Endothelial cell (in vitro differentiated cells): ENCODE results near the gene B4GALT1. TPM values are rescaled to one million over a fixed set of nuclear protein-coding genes. Genes with fewer than 3 reads are reported as not detected.

Experiments used
- DNase-seq: peaks from one replicate; pipeline ENCODE4 v3.0.0; 2021; ENCODE audit warnings: low spot score
- H3K27ac Mint-ChIP-seq: one replicate; pipeline ENCODE4 v1.8.0; 2021; ENCODE audit warnings: mixed read lengths, inconsistent platforms; ENCODE audit not compliant: unreplicated experiment
- H3K27me3 Mint-ChIP-seq: one replicate; pipeline ENCODE4 v1.8.0; 2021; ENCODE audit warnings: mild to moderate bottlenecking, moderate library complexity, mixed read lengths, inconsistent platforms; ENCODE audit not compliant: unreplicated experiment
- H3K36me3 Mint-ChIP-seq: one replicate; pipeline ENCODE4 v1.8.0; 2021; ENCODE audit warnings: mild to moderate bottlenecking, low read depth, mixed read lengths, inconsistent platforms; ENCODE audit not compliant: unreplicated experiment
- H3K4me1 Mint-ChIP-seq: one replicate; pipeline ENCODE4 v1.8.0; 2021; ENCODE audit warnings: mild to moderate bottlenecking, mixed read lengths, inconsistent platforms; ENCODE audit not compliant: unreplicated experiment
- H3K4me3 Mint-ChIP-seq: one replicate; pipeline ENCODE4 v1.8.0; 2021; ENCODE audit warnings: mild to moderate bottlenecking, mixed read lengths, inconsistent platforms; ENCODE audit not compliant: unreplicated experiment
- H3K9me3 Mint-ChIP-seq: one replicate; pipeline ENCODE4 v1.8.0; 2021; ENCODE audit warnings: mixed read lengths, inconsistent platforms; ENCODE audit not compliant: unreplicated experiment
- total RNA-seq: library from RNA; stranded (reverse); fragmentation: NEBNext Ultra II Directional; extraction: Animal tissue kit (Norgen Biotek cat#: 25700); gene quantifications from one replicate; pipeline ENCODE4 v1.2.1, GENCODE V29; 2021; ENCODE audit not compliant: unreplicated experiment
- TF ChIP-seq, protein P1 (sequence below): fragments of 200-600 bp; sonication (generic); IDR thresholded peaks from one replicate; pipeline ENCODE4 v1.5.0; 2021; ENCODE audit warnings: antibody characterized with exemption; ENCODE audit not compliant: unreplicated experiment

The B4GALT1 gene
- total RNA-seq, 1 donor from 2014 or later: 86.7 TPM

DNA sequence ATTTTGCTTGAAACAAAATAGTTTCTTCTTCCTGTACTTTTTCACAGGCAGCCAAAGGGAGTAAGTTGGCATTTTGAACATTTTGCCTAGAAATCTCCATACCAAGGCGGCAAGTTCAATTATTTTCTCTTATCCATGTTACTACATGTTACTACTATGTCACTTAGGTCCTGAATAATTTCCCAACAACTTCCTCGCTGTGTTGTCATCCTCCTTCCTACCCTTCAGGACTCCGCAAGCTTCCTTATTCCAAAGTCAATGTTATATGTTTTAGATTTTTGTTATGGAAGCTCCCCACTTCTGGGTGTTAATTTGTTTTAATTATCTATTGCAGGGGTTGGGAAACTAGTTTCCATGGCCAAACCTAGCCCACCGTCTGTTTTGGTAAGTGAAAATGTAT is 9.9 kb upstream of the B4GALT1 start:
- TF ChIP-seq, protein P1, sequence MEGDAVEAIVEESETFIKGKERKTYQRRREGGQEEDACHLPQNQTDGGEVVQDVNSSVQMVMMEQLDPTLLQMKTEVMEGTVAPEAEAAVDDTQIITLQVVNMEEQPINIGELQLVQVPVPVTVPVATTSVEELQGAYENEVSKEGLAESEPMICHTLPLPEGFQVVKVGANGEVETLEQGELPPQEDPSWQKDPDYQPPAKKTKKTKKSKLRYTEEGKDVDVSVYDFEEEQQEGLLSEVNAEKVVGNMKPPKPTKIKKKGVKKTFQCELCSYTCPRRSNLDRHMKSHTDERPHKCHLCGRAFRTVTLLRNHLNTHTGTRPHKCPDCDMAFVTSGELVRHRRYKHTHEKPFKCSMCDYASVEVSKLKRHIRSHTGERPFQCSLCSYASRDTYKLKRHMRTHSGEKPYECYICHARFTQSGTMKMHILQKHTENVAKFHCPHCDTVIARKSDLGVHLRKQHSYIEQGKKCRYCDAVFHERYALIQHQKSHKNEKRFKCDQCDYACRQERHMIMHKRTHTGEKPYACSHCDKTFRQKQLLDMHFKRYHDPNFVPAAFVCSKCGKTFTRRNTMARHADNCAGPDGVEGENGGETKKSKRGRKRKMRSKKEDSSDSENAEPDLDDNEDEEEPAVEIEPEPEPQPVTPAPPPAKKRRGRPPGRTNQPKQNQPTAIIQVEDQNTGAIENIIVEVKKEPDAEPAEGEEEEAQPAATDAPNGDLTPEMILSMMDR: no peak
- Mint-ChIP-seq H3K27ac (no peak overlapping the region), H3K4me1 (peaks cover 12% of the 10 kb centered on the region), H3K9me3 (no peaks in the 10 kb centered on the region), H3K4me3 (no peak overlapping the region), H3K27me3 (no peaks in the 10 kb centered on the region), H3K36me3 (no peaks in the 10 kb centered on the region)
- DNase-seq: no peak

- peaks cover 23% of the 10 kb centered on the region for H3K4me1 Mint-ChIP-seq
- no peak for DNase-seq
- H3K4me3 Mint-ChIP-seq: no peak overlapping the region
- H3K27ac Mint-ChIP-seq: no peak overlapping the region
- H3K9me3 Mint-ChIP-seq: no peaks in the 10 kb centered on the region
- TF ChIP-seq, protein P1: no peak
- H3K36me3 Mint-ChIP-seq: no peaks in the 10 kb centered on the region
- no peaks in the 10 kb centered on the region for H3K27me3 Mint-ChIP-seq
Measured at GRCh38 chr9:33175649-33176325, 8.7 kb upstream of the B4GALT1 start.

DNA sequence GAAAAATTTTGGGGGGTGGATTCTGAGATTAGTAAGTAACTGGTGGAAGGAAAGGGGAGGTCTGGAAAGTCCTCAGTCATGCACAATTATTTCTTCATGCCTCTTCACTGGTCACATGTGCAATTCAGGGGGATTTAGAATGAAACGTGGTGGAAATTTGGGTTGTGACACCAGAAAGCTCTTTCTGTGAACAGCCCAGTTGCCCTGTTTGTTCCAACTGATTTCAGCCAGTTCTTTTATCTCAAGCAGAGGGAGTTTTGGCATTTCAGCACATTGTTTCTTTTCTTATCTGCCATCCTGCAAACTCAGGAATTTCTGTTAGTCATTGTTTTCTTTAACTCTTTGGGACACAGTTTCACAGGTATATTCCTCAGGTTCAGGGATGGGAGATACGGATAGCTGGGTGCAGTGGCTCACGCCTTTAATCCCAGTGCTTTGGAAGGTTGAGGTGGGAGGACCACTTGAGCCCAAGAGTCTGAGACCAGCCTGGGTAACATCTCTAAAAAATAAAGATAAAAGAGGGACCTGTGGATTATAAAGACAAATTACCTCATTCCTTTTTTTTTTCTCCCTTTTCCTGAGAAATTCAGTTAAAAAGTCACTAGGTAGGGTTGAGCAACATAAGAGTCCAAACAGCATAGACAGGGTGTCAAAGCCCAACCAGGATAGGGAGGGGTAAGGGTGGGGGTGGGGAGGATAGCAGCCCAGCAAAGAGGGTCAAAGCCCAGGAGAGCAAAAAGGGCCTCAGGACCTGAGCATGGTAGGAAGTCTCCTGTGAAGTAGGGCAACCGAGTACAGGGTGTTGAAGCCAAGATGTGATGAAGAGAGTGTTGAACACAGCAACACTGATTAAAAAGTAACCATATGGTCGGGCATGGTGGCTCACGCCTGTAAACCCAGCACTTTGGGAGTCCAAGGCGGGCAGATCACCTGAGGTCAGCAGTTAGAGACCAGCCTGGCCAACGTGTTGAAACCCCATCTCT is 5.4 kb upstream of the B4GALT1 start:
- H3K4me3 Mint-ChIP-seq: no peak overlapping the region
- H3K27ac Mint-ChIP-seq: peak overlapping the region; percentile 95

GRCh38 chr9:33170464-33171415 is 3.6 kb upstream of the B4GALT1 start:
- no peak overlapping the region for H3K4me3 Mint-ChIP-seq
- peaks cover 49% of the 10 kb centered on the region for H3K4me1 Mint-ChIP-seq
- H3K27ac Mint-ChIP-seq: peak overlapping the region; percentile 95

More for the DNA sequence above, 5.4 kb upstream of the B4GALT1 start:
- Mint-ChIP-seq H3K9me3 (no peaks in the 10 kb centered on the region), H3K4me1 (peaks cover 43% of the 10 kb centered on the region), H3K36me3 (peaks cover 8% of the 10 kb centered on the region), H3K27me3 (peaks cover 16% of the 10 kb centered on the region)
- DNase-seq: no peak
- TF ChIP-seq, protein P1: no peak

More at GRCh38 chr9:33170464-33171415, 3.6 kb upstream of the B4GALT1 start:
- TF ChIP-seq, protein P1: no peak
- no peaks in the 10 kb centered on the region for H3K9me3 Mint-ChIP-seq
- H3K36me3 Mint-ChIP-seq: peaks cover 8% of the 10 kb centered on the region
- no peak for DNase-seq
- H3K27me3 Mint-ChIP-seq: peaks cover 16% of the 10 kb centered on the region
